ENCODE measurements around the gene TBC1D10A. TPM values are rescaled to one million over a fixed set of nuclear protein-coding genes. Genes with fewer than 3 reads are reported as not detected.

Gene TBC1D10A
- total and polyA plus RNA-seq, 2 experiments from 2014 or later, result 3.3 to 8.8 TPM

GRCh38 chr22:30348809-30349208, 22.1 kb upstream of the TBC1D10A start:
- 0 out of 2 replicates have a peak, but pooled peaks cover 3% of the 10 kb centered on the region for H3F3A ChIP-seq (replicated peaks; ENCODE audit: low read depth)
- no peaks in the 10 kb centered on the region for H3K4me1 Mint-ChIP-seq
- no peaks in the 10 kb centered on the region for H3K4me1 ChIP-seq (ENCODE audit: insufficient read depth)
- no peaks in the 10 kb centered on the region; the same call in 2 of the 3 replicates for H3K9me3 Mint-ChIP-seq
- H3K27ac Mint-ChIP-seq, result no peak overlapping the region
- H4K20me1 ChIP-seq (replicated peaks; ENCODE audit: insufficient read depth), result peaks cover 22% of the 10 kb centered on the region
- no peak overlapping the region for H3K4me3 ChIP-seq
- H3K4me2 ChIP-seq, result no peak overlapping the region
- H3K4me3 Mint-ChIP-seq, result no peak overlapping the region
- peaks cover 60% of the 10 kb centered on the region for H3K36me3 ChIP-seq (ENCODE audit: insufficient read depth)
- H3K27ac ChIP-seq (ENCODE audit: low read depth), result no peak overlapping the region
- ATAC-seq (no peak), DNase-seq (ENCODE audit: low spot score) (no peak)
- H3K27me3 ChIP-seq (ENCODE audit: insufficient read depth), result no peaks in the 10 kb centered on the region
- no peak overlapping the region for H2AFZ ChIP-seq
- H3K79me2 ChIP-seq (replicated peaks; ENCODE audit: insufficient read depth), result peaks cover 57% of the 10 kb centered on the region
- H3K9me2 ChIP-seq (ENCODE audit: insufficient read depth), result no peaks in the 10 kb centered on the region
- peaks cover 4% of the 10 kb centered on the region for H3K27me3 Mint-ChIP-seq (ENCODE audit: insufficient read depth, low read depth, poor library complexity)
- peaks cover 82% of the 10 kb centered on the region for H3K36me3 Mint-ChIP-seq (ENCODE audit: low read depth)
- TF ChIP-seq, protein P1, sequence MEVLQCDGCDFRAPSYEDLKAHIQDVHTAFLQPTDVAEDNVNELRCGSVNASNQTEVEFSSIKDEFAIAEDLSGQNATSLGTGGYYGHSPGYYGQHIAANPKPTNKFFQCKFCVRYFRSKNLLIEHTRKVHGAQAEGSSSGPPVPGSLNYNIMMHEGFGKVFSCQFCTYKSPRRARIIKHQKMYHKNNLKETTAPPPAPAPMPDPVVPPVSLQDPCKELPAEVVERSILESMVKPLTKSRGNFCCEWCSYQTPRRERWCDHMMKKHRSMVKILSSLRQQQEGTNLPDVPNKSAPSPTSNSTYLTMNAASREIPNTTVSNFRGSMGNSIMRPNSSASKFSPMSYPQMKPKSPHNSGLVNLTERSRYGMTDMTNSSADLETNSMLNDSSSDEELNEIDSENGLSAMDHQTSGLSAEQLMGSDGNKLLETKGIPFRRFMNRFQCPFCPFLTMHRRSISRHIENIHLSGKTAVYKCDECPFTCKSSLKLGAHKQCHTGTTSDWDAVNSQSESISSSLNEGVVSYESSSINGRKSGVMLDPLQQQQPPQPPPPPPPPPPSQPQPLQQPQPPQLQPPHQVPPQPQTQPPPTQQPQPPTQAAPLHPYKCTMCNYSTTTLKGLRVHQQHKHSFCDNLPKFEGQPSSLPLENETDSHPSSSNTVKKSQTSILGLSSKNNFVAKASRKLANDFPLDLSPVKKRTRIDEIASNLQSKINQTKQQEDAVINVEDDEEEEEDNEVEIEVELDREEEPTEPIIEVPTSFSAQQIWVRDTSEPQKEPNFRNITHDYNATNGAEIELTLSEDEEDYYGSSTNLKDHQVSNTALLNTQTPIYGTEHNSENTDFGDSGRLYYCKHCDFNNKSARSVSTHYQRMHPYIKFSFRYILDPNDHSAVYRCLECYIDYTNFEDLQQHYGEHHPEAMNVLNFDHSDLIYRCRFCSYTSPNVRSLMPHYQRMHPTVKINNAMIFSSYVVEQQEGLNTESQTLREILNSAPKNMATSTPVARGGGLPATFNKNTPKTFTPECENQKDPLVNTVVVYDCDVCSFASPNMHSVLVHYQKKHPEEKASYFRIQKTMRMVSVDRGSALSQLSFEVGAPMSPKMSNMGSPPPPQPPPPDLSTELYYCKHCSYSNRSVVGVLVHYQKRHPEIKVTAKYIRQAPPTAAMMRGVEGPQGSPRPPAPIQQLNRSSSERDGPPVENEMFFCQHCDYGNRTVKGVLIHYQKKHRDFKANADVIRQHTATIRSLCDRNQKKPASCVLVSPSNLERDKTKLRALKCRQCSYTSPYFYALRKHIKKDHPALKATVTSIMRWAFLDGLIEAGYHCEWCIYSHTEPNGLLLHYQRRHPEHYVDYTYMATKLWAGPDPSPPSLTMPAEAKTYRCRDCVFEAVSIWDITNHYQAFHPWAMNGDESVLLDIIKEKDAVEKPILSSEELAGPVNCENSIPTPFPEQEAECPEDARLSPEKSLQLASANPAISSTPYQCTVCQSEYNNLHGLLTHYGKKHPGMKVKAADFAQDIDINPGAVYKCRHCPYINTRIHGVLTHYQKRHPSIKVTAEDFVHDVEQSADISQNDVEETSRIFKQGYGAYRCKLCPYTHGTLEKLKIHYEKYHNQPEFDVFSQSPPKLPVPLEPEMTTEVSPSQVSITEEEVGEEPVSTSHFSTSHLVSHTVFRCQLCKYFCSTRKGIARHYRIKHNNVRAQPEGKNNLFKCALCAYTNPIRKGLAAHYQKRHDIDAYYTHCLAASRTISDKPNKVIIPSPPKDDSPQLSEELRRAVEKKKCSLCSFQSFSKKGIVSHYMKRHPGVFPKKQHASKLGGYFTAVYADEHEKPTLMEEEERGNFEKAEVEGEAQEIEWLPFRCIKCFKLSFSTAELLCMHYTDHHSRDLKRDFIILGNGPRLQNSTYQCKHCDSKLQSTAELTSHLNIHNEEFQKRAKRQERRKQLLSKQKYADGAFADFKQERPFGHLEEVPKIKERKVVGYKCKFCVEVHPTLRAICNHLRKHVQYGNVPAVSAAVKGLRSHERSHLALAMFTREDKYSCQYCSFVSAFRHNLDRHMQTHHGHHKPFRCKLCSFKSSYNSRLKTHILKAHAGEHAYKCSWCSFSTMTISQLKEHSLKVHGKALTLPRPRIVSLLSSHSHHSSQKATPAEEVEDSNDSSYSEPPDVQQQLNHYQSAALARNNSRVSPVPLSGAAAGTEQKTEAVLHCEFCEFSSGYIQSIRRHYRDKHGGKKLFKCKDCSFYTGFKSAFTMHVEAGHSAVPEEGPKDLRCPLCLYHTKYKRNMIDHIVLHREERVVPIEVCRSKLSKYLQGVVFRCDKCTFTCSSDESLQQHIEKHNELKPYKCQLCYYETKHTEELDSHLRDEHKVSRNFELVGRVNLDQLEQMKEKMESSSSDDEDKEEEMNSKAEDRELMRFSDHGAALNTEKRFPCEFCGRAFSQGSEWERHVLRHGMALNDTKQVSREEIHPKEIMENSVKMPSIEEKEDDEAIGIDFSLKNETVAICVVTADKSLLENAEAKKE (CRISPR knock-in tag; IDR thresholded peaks at IDR 0.05), result no peak
- TF ChIP-seq EZH2phosphoT487 (IDR thresholded peaks at IDR 0.05; ENCODE audit: unreplicated experiment) (no peak), ZNF331 (CRISPR knock-in tag; IDR thresholded peaks at IDR 0.05; ENCODE audit: low read depth) (no peak), STAT1 (IDR thresholded peaks at IDR 0.05; ENCODE audit: unreplicated experiment) (no peak), EZH2 (IDR thresholded peaks at IDR 0.05; ENCODE audit: low read depth, unreplicated experiment) (no peak), NANOG (IDR thresholded peaks at IDR 0.05; ENCODE audit: borderline replicate concordance) (no peak), JUNB (IDR thresholded peaks at IDR 0.05; ENCODE audit: unreplicated experiment) (no peak)
- TF ChIP-seq, protein P2, sequence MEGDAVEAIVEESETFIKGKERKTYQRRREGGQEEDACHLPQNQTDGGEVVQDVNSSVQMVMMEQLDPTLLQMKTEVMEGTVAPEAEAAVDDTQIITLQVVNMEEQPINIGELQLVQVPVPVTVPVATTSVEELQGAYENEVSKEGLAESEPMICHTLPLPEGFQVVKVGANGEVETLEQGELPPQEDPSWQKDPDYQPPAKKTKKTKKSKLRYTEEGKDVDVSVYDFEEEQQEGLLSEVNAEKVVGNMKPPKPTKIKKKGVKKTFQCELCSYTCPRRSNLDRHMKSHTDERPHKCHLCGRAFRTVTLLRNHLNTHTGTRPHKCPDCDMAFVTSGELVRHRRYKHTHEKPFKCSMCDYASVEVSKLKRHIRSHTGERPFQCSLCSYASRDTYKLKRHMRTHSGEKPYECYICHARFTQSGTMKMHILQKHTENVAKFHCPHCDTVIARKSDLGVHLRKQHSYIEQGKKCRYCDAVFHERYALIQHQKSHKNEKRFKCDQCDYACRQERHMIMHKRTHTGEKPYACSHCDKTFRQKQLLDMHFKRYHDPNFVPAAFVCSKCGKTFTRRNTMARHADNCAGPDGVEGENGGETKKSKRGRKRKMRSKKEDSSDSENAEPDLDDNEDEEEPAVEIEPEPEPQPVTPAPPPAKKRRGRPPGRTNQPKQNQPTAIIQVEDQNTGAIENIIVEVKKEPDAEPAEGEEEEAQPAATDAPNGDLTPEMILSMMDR (conservative IDR thresholded peaks at IDR 0.05; ENCODE audit: low read depth in 2 of 2), result no peak
- TF ChIP-seq, protein P3, sequence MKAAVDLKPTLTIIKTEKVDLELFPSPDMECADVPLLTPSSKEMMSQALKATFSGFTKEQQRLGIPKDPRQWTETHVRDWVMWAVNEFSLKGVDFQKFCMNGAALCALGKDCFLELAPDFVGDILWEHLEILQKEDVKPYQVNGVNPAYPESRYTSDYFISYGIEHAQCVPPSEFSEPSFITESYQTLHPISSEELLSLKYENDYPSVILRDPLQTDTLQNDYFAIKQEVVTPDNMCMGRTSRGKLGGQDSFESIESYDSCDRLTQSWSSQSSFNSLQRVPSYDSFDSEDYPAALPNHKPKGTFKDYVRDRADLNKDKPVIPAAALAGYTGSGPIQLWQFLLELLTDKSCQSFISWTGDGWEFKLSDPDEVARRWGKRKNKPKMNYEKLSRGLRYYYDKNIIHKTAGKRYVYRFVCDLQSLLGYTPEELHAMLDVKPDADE (IDR thresholded peaks at IDR 0.05), result no peak
